Left ventricle myocardium superior (tissue), 1 donor: ENCODE results near the gene BCL2L2. TPM values are rescaled to one million over a fixed set of nuclear protein-coding genes. Genes with fewer than 3 reads are reported as not detected.

ENCODE experiments used
- ATAC-seq: fragments of 200-7000 bp; cut with Tn5 transposase; one replicate; pipeline ENCODE4 v1.9.1; 2020; ENCODE audit warnings: mild to moderate bottlenecking, moderate library complexity
- DNase-seq: peaks from one replicate; pipeline ENCODE4 v3.0.0-alpha.2; 2020
- intact Hi-C: fragments of 100-400 bp; cut with micrococcal nuclease; formaldehyde crosslinking; loops from one replicate; pipeline ENCODE4 v1.11.0; 2022
- total RNA-seq: library from RNA; stranded (reverse); fragmentation: NEBNext Ultra II Directional; extraction: Animal tissue kit (Norgen Biotek cat#: 25700); gene quantifications from one replicate; pipeline ENCODE4 v1.2.1, GENCODE V29; 2021
- donor health status: DM: no; HTN: yes; CAD: no; lungs with severe emphysema.

The BCL2L2 gene
- total RNA-seq, 1 donor from 2014 or later: 38.3 TPM

DNA sequence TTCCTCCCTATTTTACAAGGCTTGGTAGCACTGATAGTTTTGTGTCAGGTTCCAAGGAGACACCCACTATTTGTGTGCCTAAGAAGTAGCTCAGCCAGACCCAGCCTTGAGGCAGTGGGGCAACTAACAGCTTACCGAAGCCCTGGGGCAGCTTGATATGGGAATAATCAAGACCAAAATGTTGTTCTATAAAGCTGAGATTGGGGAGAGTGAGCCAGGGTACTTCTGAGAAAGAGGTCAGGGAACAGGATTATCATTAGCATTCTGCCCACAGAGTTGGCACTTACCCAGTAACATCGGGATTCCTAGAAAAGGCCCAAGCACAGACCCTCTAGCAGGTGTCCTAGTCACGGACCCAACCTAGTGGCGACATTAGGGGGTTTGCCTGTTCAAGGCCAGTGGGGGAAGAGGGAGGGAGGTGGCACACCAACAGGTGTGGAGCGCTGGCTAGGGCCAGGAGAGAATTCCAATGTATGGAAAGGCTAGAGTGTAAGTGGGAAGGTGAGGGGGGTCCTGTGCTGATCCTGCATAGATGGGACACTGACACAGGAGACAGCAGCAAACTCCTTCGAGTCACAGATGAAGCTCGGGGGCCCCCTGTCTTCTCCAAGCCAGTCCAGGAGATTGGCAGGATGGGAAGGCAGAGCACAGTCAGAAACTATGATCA, 8.9 kb upstream of the BCL2L2 start:
- DNase-seq (no peak), ATAC-seq (no peak)
- intact Hi-C loops: no loop called here

DNA sequence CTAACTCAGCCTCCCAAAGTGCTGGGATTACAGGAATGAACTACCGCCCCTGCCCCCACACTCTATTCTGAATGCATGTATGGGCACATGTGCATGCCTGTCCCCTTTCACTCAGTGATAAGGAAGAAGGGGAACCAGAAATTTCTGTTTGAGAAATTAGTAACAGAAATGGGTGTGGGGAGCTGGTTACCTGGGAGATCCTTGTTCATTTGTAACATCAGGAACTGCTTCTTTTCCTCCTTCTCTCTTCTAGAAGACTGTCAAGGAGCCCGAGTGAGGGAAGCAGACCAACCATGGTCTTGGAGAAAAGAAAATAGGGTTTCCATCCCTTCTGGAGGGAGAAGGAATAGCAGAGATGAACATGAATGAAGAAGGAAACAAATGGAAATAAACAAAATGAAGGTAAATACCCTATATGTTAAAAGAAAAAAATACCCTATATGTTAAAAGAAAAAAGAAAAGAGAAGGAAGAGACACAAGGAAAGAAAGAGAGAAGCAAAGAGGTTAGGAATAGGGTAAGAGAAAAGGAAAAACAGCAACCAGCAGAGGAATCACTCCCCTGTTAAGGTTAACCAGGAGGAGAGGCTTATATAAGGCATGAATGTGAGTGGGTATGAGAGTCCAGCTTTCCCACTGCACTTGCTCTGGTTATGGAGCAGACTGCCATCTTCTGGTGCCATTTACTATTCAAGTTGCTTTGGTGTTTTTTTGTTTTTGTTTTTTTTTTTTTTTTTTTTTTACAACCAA, 7.2 kb upstream of the BCL2L2 start:
- ATAC-seq: no peak
- intact Hi-C loops: no loop called here
- no peak for DNase-seq

- ATAC-seq (no peak), DNase-seq (no peak)
- intact Hi-C loops: no loop called here
Observed at GRCh38 chr14:23299986-23300686, 6.5 kb upstream of the BCL2L2 start.

DNA sequence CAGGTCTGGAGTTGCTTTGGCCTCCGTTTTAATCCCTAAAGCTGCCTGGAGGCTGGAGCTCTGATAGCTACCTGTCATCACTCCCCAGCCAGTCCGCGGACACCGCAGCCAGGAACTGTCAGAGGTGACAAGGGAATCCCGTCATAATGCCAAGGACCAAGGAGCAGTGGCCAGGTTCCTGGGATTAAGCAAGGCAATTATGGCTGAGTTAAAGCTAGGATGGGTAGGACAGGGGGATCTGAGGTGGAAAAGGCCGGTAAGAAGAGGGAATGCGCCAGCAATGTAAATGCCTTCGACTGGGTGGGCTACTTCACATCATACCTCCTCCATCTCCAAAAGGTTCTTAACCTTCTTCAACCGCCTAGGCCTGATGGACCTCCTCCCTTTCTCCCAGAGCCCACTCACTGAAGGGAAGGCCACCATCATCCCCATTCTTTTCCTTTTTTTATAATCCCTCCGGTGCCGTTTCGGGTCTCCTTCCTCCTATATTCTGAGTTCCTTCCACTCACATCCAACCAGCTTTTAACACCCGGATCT, 5.9 kb upstream of the BCL2L2 start:
- peak; percentile 82 for DNase-seq
- intact Hi-C loops: no loop called here
- ATAC-seq: peak; percentile 54

DNA sequence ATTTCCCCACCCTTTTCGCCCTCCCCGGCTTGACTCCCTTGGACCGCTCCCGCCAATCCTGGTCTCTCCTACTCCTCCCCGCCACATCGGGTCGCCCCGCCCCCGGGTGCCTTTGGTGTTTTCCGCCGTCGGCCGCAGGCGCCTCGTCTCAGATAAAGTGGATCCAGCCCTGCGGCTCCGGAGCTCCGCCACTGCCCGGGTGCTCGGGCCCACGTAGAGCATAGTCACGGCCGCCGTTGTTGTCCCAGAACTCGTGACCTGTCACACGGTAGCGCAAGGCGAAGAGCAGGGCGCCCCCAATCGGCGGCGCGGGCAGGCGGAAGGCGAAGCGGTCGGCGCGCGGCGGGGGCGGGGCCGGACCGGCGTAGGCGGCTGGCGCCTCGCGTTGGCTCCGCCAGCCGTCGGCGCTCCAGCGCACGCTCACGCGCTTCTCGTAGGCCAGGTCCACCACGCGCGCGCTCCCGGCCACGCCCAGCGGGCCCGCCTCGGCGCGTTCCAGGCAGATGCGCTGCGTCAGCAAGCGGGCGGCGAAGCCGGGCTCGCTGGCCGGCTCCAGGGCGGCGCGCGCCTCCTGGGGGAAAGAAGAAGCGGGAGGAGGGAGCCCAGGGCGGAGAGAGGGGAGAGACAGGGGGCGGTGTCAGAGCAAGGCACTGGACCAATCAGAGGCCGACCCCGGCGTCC, 5.2 kb upstream of the BCL2L2 start:
- DNase-seq (peak; percentile 100), ATAC-seq (peak; percentile 84)
- intact Hi-C loops: no loop called here

GRCh38 chr14:23301969-23302289, 4.7 kb upstream of the BCL2L2 start:
- intact Hi-C loops: no loop called here
- DNase-seq (no peak), ATAC-seq (peak; percentile 8)

DNA sequence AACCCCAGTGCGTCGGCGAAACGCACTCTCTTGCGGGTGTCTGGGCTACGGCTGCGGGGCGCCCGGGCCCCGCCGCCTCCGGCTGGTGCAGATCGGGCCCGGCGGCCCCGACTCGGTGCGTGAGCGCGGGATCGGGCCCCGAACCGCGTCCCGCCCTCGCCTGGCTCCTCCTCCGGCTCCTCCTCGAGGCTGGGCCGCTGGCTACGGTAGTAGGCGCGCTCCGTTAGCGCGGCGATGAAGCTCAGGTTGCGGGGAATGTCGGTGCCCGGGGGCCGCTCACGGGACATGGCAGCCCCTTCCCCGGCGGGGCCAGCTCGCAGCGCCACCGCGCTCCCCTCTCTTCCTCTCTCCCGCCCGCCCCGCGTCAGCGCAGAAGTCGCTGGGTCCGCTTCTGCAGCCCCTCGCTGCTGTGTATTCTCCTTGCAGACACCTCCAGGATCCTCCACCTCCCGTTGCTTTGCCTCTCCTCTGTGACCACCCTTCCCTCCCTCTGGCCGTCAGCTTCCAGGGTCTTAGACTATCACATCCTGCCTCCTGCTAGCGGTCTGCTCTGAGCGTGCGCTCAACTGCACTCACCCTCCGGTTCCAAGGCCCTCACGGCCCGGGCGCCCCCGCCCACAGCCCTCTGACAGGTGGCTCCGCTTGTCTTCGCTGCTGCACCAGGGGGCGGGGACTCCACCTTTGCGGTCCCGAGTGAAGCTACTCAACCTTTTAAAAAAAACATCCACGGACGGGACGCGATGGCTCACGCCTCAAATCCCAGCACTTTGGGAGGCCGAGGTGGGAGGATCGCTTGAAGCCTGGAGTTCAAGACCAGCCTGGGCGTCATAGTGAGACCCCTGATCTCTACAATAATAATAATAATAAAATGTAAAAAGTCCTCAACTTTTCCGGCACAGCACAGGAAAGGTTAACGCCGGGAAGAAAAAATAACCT, 4.1 kb upstream of the BCL2L2 start, which contains the start of gene PPP1R3E:
TSS of gene PPP1R3E (minus strand) at position 570 of the 936 bp plus-strand sequence. CDS start at position 287, 283 bp downstream.
- intact Hi-C loops: no loop called here
- DNase-seq (peak; percentile 82), ATAC-seq (peak; percentile 45)

GRCh38 chr14:23307146-23307530, 505 bp downstream of the BCL2L2 start:
- ATAC-seq (no peak), DNase-seq (no peak)
- intact Hi-C loops: no loop called here

DNA sequence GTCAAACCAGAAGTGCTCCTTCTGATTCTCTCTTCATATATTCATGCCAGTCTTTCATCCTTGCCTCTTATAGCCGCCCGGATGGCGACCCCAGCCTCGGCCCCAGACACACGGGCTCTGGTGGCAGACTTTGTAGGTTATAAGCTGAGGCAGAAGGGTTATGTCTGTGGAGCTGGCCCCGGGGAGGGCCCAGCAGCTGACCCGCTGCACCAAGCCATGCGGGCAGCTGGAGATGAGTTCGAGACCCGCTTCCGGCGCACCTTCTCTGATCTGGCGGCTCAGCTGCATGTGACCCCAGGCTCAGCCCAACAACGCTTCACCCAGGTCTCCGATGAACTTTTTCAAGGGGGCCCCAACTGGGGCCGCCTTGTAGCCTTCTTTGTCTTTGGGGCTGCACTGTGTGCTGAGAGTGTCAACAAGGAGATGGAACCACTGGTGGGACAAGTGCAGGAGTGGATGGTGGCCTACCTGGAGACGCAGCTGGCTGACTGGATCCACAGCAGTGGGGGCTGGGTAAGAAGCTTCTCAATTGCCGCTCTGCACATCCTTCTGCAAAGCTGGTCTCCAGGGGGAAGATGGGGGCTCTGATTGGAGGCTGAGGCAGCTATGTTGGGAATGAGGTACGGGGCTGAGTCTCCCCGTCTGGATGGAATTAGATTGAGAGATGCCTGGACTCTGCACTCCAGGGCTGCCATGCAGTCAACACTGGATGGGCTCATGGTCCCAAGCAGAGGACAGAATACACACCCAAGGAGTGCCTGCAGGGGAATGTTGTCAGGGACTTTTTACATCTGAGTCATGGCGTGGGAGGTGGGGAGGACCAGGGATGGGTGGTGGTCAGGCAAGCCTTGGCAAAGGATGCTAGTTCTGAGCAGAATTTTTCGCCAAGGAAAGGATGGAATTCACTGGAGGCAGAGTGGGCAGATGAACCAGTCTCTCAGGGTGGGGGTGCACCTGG, 1.3 kb downstream of the BCL2L2 start:
- intact Hi-C loops: no loop called here
- DNase-seq (no peak), ATAC-seq (no peak)

DNA sequence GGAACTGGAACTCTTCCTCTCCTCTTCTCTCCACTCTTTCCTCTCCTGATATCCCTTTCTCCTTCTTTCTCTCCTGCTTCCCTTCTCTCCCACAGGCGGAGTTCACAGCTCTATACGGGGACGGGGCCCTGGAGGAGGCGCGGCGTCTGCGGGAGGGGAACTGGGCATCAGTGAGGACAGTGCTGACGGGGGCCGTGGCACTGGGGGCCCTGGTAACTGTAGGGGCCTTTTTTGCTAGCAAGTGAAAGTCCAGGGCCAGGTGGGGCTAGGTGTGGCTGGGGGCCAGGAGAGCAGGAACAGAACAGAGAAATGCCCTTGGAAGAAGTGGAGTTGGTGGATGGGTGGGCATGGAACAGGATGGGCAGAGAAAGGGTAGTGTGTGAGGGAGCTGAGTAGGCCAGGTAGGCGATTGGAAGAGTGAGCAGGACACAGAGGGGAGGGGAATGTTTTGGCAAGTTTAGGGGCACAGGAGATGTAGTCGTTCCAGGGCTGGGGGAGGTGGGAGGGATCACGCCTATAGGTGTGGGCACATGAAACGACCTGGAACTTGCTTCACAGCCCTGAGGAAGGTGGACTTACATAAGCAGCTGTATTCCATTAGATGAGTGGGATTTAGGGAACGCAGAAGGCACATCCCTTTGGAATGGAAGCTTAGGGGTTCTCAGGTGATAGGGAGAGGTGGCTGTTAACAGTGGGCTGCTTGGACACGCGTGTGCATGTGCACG, 2.2 kb downstream of the BCL2L2 start:
- no peak for DNase-seq
- ATAC-seq: no peak
- intact Hi-C loops: no loop called here

DNA sequence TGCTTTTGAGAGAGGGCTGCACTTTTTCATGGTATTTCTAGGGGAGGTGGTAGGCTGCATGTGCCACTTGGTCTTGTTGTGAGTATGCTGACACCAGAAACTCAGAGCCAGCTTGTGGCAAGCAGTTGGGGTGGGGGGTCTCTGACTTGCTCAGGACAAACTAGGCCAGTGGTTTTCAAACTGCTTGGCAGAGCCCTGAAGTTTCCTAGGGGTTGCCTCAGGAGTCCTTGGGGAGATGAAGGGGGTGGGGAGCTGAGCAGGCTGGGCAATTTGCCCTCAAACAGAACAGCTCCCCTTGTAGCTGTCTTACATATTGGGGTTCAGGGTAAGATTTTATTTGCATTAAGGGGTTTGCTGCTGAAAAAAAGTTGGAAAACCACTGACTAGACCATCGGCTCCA, 3.9 kb downstream of the BCL2L2 start:
- DNase-seq (no peak), ATAC-seq (no peak)
- intact Hi-C loops: no loop called here

DNA sequence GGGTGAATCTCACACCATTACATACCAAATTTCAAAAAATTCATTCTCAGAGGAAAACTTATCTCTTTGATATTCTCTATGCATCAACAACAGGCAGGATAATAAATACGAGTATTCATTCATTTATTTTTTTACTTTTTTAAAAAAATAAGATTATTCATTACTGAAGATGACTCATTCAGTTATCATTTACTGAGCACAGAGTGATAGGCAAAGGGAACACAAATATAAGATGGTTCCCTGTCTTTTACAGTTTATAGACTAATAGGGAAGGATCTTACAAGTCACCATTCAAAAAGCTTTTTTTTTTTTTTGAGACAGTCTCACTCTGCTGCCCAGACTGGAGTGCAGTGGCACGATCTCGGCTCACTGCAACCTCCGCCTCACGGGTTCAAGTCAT, 9.7 kb downstream of the BCL2L2 start:
- ATAC-seq (no peak), DNase-seq (no peak)
- intact Hi-C loops: no loop called here

DNA sequence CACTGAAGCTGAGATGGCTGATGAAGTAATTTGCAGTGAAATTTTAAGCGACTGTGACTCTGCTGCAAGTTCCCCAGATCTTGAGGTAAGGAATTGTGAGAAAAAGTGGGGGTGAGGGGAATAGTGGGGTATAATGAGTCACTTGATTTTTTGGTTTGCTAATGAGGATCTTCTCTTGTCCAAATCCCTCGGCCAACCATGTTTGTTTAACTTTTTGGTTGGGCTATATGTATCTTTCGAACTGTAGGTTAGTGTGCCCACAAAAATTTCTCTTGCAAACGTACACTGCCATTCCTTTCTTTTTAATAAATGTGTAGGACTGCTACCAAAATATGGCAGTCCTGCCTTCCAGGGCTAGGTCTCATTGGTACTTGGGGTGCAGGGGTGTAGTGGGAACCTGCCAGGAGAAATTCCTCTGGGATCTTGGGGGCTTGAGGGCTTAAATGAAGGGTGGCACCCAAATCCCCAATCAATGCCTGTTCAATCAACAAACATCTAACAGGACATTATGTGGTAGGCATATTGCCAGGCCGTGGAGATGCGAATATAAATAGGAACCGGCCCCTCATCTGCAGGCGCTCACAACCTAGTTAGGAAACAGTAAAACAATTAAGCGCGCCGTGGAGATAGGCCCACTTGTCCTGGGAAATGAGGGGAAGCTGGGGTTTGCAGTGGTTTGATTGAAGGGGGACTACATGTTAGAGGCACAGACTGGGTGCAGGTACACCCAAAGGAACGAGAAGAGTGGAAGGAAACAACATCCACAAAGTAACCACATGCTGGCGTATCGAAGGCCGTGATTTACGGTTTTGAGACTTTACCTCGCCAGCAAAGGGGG, 13.3 kb downstream of the BCL2L2 start:
- DNase-seq (no peak), ATAC-seq (no peak)
- intact Hi-C loops: loop anchor here (10.0 kb wide), 1 partner anchor 135 kb away; no protein-coding TSS in a partner anchor

DNA sequence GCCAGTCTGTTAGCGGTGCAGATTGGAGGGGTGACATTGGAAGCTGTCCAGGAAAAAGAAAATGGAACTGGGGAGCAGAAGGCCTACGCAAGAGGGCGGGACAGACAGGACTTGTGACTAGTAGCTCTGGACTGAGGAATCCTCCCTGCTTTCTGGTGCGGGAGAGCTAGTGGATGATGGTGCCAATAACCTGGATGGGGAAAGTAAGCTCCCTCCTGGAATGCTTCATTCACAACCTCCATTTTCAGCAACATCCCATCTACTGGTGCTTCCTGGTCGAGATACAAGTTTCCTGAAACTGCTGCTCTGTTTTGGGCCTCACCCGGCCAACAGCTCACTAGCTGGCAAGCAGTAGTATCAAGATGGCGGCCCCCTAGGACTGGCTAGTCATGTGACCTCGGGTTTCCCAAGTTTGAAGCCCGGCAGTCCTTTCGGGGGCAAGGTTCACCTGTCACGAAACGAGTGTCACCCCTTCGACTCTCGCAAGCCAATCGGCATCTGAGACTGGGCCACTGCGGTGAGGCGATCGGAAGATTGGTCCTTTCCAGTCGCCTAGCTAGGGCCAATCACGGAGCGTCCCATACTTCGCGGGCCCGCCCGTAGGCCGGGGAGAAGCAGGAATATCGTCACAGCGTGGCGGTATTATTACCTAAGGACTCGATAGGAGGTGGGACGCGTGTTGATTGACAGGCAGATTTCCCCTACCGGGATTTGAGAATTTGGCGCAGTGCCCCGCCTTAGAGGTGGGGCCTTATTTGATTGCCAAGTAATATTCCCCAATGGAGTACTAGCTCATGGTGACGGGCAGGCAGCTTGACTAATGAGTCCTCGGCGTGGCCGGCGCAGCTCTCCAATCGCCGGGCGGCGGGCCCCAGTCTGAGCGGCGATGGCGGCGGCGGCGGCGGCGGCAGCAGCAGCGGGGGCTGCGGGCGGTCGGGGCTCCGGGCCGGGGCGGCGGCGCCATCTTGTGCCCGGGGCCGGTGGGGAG, 14.2 kb downstream of the BCL2L2 start, which contains the start of gene PABPN1:
TSS of gene PABPN1 (plus strand) at position 874 of the 988 bp plus-strand sequence. CDS start at position 887, 13 bp downstream.
- DNase-seq (peak; percentile 98), ATAC-seq (peak; percentile 94)
- intact Hi-C loops: loop anchor here (10.0 kb wide), 1 partner anchor 134 kb away; no protein-coding TSS in a partner anchor
